GOT3 (cell line): ENCODE measurements around the gene PRKG1.

Experiments
- DNase-seq: peaks from one replicate; lab custom pipeline; 2025; ENCODE audit warnings: mixed read lengths; lab: John Stamatoyannopoulos, UW

PRKG1 gene

DNA sequence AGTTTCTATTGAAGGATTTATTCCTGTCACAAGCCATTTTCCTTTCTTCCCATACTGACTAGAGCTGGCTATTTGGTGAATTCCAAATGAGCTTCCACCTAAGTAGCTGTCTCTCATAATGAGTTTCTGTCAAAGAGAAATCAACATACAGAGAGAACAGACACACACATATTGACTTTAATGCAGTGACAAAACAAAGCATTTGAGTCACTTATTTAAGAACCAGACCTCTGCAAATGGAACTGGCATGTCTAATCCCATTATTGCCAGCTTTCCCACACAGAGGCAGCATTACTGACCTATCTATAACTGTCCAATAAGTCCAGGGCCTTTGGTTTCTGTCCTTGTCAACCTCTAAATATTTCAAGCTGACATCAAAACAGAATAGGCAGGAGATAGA, 804.4 kb downstream of the PRKG1 start:
- DNase-seq, result no peak

- no peak for DNase-seq
Observed at GRCh38 chr10:51879238-51879637, 805.0 kb downstream of the PRKG1 start.

- no peak for DNase-seq
Observed at GRCh38 chr10:51881213-51881612, 806.9 kb downstream of the PRKG1 start.

- no peak for DNase-seq
Observed at GRCh38 chr10:51886438-51887068, 812.3 kb downstream of the PRKG1 start.

DNA sequence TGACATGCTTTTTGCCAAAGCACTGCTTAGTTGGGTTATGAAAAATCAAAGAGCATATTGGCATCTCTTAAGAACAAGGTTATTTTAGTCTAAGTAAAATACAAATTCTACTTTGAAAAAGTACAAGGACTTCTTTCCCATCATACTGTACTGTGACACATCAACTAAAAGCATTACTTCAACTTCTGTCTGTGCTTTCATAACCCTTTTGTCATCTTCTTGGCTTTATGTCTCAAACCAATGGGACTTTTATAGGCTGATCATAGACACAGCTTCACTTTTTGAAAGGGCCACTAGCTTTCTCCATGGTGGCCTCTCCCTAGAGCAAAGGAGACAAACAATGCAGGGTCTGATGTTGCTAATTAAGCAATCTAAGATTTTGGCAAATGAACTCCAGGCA, 814.0 kb downstream of the PRKG1 start:
- DNase-seq, result no peak

GRCh38 chr10:51892313-51892712, 818.0 kb downstream of the PRKG1 start:
- no peak for DNase-seq

DNA sequence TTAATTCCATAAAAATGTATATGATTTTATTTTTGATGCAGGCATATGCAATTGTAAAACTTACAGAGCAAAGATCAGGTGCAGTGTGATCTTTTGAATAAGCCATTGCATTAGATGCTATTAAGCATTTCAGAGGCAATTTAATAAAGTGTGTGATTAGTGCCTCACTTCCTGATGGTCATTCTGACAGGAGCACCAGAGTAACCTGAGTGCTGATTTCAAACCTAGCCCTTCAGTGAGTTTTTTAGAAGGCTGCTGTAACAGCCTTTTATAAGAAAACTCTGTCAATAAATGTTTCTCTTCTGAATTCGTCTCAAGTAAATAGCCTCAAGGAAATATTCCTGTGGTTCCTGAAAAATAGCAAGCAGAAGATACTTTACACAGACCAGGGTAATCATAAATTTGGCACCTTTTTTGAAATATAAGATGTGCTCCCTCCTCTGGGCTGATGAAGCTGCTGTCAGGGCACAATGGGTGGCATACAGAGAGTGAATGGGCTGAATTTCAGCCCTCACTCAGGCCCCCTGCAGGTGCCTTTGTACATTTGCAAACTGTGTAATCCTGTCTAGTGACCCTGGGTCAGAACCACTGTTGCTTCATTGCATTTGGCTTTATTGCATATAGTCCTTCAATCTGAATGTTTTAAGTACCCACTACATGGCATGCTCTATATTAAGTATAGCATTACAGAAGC, 818.8 kb downstream of the PRKG1 start:
- DNase-seq, result no peak

GRCh38 chr10:51894771-51895578, 820.7 kb downstream of the PRKG1 start:
- DNase-seq, result no peak

DNA sequence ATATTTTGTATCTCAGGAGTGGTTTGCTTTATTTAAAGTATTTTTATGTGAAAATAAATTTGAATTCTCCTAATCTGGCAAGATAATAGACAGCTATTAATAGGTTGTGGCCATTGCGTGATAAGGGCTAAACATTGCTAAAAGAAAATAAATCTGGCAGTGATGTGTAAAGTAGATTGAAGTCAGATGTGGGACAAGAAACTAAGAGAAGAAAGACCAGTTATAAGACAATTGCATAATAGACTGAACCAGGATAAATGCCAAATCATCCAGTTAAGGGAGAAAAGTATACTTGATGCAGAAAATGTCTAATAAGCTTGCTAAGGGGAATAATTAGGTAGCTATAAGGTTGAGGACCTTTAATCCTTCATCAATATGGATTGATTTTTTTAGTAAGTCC, 822.6 kb downstream of the PRKG1 start:
- DNase-seq, result no peak

- DNase-seq, result no peak
Observed at GRCh38 chr10:51897560-51897959, 823.3 kb downstream of the PRKG1 start.

DNA sequence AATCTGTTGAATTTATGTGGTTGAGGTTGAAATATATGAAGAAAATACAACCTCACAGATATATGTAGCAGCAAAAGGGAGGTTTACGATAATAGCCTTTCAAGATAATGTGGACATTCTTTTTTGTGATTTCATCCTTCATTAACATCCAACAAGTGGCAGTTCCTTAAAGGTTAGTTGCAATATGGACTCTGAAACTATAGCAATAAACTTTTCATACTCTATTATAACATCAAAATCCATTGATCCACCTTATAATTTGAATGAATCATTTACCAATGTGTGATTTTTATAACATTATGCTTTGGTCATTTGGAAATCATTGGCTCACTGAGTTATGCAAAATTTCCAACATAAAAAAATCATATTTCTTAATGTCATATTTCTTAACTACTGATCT, 825.9 kb downstream of the PRKG1 start:
- no peak for DNase-seq

DNA sequence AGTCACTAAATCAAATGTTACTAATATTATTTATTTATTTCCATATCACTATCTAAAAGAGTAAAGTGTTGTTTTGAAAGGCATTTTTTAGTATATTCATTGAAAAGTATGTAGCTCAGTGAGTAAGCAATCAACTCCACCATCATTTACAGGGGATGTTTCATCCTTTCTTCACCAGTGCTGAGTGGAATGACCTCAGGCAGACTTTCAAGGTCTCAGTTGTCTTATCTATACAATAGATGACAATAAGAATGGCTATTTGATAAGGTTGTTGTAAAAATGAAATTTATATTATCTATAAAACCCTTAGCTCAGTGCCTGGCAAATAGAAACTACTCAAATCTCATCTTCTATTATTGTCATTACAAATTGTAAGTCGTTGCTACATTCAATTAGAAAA, 829.4 kb downstream of the PRKG1 start:
- no peak for DNase-seq

GRCh38 chr10:51905032-51905431, 830.7 kb downstream of the PRKG1 start:
- DNase-seq, result no peak

DNA sequence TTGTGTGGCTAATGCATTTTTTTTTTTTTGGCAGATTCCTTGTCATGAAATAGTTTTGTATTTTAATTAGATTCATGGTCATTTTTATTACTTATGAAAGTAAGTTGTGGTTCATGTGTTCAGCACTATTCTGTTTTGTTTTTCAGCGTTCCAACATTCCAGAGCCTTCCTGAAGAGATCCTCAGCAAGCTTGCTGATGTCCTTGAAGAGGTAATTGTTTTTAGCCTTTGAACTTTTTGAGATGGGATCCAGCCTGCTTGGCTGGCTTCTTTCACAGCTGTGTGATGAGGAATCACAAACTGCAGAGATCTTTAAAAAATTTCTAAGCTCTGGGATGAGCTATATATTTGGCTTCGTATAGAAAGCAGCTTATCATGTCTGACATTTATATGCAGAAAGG, 833.1 kb downstream of the PRKG1 start:
- no peak for DNase-seq

DNA sequence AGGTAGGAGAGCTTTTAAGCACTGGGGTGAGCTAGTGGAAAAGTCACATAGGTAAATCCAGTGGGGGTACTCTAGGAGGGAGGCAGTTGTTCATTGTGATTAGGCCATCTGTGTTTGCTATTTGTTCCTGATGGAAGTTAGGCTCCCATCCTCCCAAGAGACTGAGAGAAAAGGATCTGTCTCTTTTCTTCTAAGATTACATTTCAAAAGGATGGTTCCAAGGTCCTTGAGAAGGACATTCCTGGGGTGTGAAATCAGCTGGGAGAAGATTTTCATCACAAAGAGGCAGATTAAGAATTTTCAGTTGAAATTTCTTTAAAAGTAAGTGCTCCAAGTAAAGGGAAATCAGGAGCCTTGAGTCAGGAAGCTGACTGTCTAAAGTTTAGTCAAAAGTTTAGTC, 835.9 kb downstream of the PRKG1 start:
- no peak for DNase-seq

- no peak for DNase-seq
Observed at GRCh38 chr10:51910596-51910995, 836.3 kb downstream of the PRKG1 start.

DNA sequence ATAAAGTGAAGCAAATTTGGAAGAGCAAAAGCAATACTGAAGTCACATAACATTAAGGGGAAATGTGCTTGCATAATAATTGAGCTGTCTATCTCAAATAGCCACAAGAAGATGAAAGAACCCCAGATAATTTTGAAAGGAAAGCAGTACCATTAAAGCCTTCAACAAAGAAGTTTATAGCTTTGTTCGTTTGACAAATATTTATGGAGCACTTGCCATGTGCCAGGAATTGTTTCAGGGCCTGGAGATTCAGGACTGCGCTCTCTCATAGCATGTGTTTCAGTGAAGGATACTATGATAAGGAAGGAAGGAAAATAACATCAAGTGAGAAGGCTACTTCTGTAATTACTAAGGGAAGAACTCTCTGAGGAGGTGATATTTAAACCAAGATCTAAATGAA, 837.4 kb downstream of the PRKG1 start:
- no peak for DNase-seq

DNA sequence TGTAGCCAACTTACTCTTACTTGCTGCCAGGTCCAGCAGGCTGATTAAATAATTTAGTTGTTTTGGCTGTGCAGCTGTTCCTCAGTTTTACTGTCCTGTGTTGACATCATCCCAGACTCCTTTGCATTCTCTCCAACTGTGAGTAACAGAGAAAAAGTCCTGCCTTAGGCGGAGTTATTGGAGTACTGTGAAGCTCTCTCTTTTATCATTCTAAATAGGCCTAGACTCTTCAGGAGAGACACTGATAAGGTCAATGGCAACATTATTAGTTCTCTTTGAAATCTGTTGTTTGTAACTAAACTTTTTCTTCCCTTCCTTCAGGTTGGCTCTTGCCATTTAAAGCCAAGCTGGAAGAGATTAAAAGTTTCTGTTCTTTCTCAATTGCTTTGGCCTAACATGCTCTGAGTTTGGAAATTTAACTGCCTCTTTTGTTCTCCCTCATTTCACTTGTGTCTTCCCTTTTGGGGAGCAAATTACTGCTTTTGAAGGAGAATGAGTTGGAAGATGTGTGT, 840.8 kb downstream of the PRKG1 start:
- no peak for DNase-seq

- no peak for DNase-seq
Observed at GRCh38 chr10:51918440-51918839, 844.2 kb downstream of the PRKG1 start.

- DNase-seq, result no peak
Observed at GRCh38 chr10:51918884-51919325, 844.6 kb downstream of the PRKG1 start.

DNA sequence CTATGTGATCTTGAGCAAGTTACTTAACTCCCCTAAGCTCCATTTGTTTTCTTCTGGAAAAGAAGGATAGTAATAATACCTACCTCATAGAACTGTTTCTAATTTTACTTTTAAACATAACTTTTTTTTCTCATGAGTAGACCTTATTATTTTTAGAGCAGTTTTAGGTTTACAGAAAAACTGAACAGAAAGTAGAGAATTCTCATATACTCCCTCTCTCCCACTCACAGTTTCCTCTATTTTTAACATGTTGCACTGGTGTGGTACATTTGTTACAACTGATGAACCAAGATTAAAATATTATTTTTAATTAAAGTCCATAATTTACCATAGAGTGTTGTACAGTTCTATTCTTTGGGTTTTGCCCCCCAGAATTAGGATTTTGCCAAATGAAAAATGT, 846.4 kb downstream of the PRKG1 start:
- DNase-seq, result no peak

DNA sequence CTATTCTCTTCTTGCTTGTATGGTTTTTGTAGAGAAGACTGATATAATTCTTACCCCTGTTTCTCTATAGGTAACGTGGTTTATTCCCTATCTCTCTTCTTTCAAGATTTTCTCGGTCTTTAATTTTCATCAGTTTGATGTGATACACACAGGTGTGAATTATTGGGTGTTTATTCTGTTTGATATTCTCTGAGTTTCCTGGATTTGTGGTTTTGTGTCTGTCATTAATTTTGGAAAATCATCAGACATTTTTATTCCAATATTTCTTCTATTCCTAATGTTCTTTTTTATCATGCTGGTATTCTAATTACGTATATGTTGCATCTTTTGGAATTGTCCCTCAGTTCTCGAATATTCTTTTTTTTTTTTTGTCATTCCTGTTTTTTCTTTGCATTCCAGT, 850.1 kb downstream of the PRKG1 start:
- DNase-seq, result no peak

DNA sequence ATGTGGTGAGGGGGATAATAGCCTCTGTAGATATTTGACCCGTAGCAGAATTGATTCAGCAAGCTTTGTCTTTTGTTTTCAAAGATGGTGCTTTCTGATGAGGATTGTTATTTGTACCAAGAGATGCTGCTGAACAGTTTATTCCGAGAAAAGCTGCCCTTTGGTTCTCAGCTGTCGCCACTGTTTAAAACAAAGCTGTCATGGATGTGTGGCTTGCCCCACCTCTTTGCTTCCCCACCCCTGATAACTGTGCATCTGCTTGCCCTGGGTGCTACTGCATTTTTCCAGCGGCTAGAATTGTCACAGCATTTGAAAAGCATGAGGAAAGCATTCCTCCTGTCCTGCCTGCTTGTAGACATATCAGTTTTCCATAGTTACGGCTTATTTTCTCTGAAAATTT, 852.0 kb downstream of the PRKG1 start:
- no peak for DNase-seq
